ENCODE data around the gene ACSM3.
A peak's percentile ranks its signal among the peaks of the same experiment; 100 is the strongest.
"Not testable (repeated sequence)": the region's sequence is repeated elsewhere in the genome, so short reads cannot be mapped to it uniquely, and the experiment has no call there.

The ACSM3 gene

GRCh38 chr16:20803192-20803560, 39.4 kb downstream of the ACSM3 start:
- Histone ChIP-seq H3K27ac (no peak overlapping the region), H3K36me3 (peaks cover 16% of the 10 kb centered on the region), H3K27me3 (ENCODE audit: insufficient read depth, low read depth, severe bottlenecking) (no peaks in the 10 kb centered on the region), H3K4me3 (ENCODE audit: low read depth, low read length) (no peak overlapping the region), H3K9me3 (ENCODE audit: severe bottlenecking) (no peaks in the 10 kb centered on the region)
- DNase-seq = no peak
- no peak for TF ChIP-seq CTCF (IDR thresholded peaks at IDR 0.05; ENCODE audit: low read depth, low read length)

GRCh38 chr16:20803561-20804214, 39.9 kb downstream of the ACSM3 start:
- Histone ChIP-seq H3K4me3 (ENCODE audit: low read depth, low read length) (no peak overlapping the region), H3K36me3 (peaks cover 10% of the 10 kb centered on the region), H3K9me3 (ENCODE audit: severe bottlenecking) (no peaks in the 10 kb centered on the region), H3K27me3 (ENCODE audit: insufficient read depth, low read depth, severe bottlenecking) (no peaks in the 10 kb centered on the region), H3K27ac (no peak overlapping the region)
- no peak for TF ChIP-seq CTCF (IDR thresholded peaks at IDR 0.05; ENCODE audit: low read depth, low read length)
- no peak for DNase-seq

GRCh38 chr16:20805684-20806167, 41.9 kb downstream of the ACSM3 start:
- not testable (repeated sequence) for H3K27me3 ChIP-seq (ENCODE audit: insufficient read depth, low read depth, severe bottlenecking); H3K36me3 ChIP-seq; DNase-seq; H3K9me3 ChIP-seq (ENCODE audit: severe bottlenecking)
- H3K27ac ChIP-seq = peak overlapping the region; percentile 89
- peak overlapping the region; percentile 62 for H3K4me3 ChIP-seq (ENCODE audit: low read depth, low read length)

- peak; percentile 59 for TF ChIP-seq CTCF (IDR thresholded peaks at IDR 0.05; ENCODE audit: low read depth, low read length)
- Histone ChIP-seq H3K4me3 (ENCODE audit: low read depth, low read length) (peak within 1 kb of the TSS; percentile 62), H3K9me3 (ENCODE audit: severe bottlenecking) (no peaks in the 10 kb centered on the region), H3K36me3 (no peaks in the 10 kb centered on the region; the same call in 1 of the 2 replicates), H3K27me3 (ENCODE audit: insufficient read depth, low read depth, severe bottlenecking) (no peaks in the 10 kb centered on the region), H3K27ac (peak within 1 kb of the TSS; percentile 89)
- peak; percentile 97 for DNase-seq
Observed at GRCh38 chr16:20806168-20807050, 42.6 kb downstream of the ACSM3 start, which contains the start of the genes ERI2 and REXO5. Gene ERI2 (minus strand): TSS chr16:20806472. CDS start chr16:20806430, 42 bp downstream. Gene REXO5 (plus strand): TSS chr16:20806527. CDS start chr16:20806954, 427 bp downstream.

GRCh38 chr16:20807862-20808261, 44.0 kb downstream of the ACSM3 start:
- no peaks in the 10 kb centered on the region for H3K9me3 ChIP-seq (ENCODE audit: severe bottlenecking)
- no peak for TF ChIP-seq CTCF (IDR thresholded peaks at IDR 0.05; ENCODE audit: low read depth, low read length)
- H3K4me3 ChIP-seq (ENCODE audit: low read depth, low read length) = no peak overlapping the region
- no peaks in the 10 kb centered on the region for H3K36me3 ChIP-seq
- H3K27me3 ChIP-seq (ENCODE audit: insufficient read depth, low read depth, severe bottlenecking) = no peaks in the 10 kb centered on the region
- DNase-seq = no peak
- H3K27ac ChIP-seq = no peak overlapping the region

GRCh38 chr16:20811889-20812439, 48.1 kb downstream of the ACSM3 start:
- Histone ChIP-seq H3K36me3 (peaks cover 28% of the 10 kb centered on the region), H3K4me3 (ENCODE audit: low read depth, low read length) (no peak overlapping the region), H3K27me3 (ENCODE audit: insufficient read depth, low read depth, severe bottlenecking) (no peaks in the 10 kb centered on the region), H3K27ac (no peak overlapping the region), H3K9me3 (ENCODE audit: severe bottlenecking) (no peaks in the 10 kb centered on the region)
- no peak for DNase-seq
- no peak for TF ChIP-seq CTCF (IDR thresholded peaks at IDR 0.05; ENCODE audit: low read depth, low read length)

Data from WERI-Rb-1 (cell line).